Epithelial cell of esophagus (primary cell): ENCODE results near the gene HAND2.

ENCODE experiments used
- DNase-seq: peaks from one replicate; pipeline ENCODE4 v3.0.0; 2010; ENCODE audit warnings: low read depth
- H3K4me3 ChIP-seq: 2 replicates; pipeline ENCODE4 v1.5.1; 2011; ENCODE audit warnings: mild to moderate bottlenecking, low read length, control low read depth
- CTCF ChIP-seq: IDR thresholded peaks from 2 replicates; pipeline ENCODE4 v1.5.1; 2011; ENCODE audit warnings: low read depth, mild to moderate bottlenecking, low read length, control low read depth, inconsistent platforms; ENCODE audit not compliant: insufficient read depth; ENCODE audit errors: missing control alignments

Gene HAND2

GRCh38 chr4:173506597-173507211 lies 23.3 kb downstream of the HAND2 start:
- DNase-seq = no peak
- H3K4me3 ChIP-seq = no peak overlapping the region
- TF ChIP-seq CTCF = no peak

- DNase-seq = peak; percentile 29
- TF ChIP-seq CTCF = peak; percentile 59
- H3K4me3 ChIP-seq = no peak overlapping the region
These were observed 24.0 kb downstream of the HAND2 start for GRCh38 chr4:173505924-173506518.

GRCh38 chr4:173504181-173504503 lies 25.9 kb downstream of the HAND2 start:
- no peak for DNase-seq
- no peak for TF ChIP-seq CTCF
- no peak overlapping the region for H3K4me3 ChIP-seq

GRCh38 chr4:173503330-173504180 lies 26.5 kb downstream of the HAND2 start:
- no peak for DNase-seq
- no peak overlapping the region for H3K4me3 ChIP-seq
- TF ChIP-seq CTCF = no peak

- DNase-seq = no peak
- H3K4me3 ChIP-seq = no peak overlapping the region
- TF ChIP-seq CTCF = no peak
These were observed 27.7 kb downstream of the HAND2 start for GRCh38 chr4:173502282-173502681.

- DNase-seq = no peak
- no peak overlapping the region for H3K4me3 ChIP-seq
- no peak for TF ChIP-seq CTCF
These were observed 28.4 kb downstream of the HAND2 start for GRCh38 chr4:173501592-173502150.
